ENCODE results near the gene RPS6KB1. TPM values are rescaled to one million over a fixed set of nuclear protein-coding genes. Genes with fewer than 3 reads are reported as not detected.
"Not testable (repeated sequence)": the region's sequence is repeated elsewhere in the genome, so short reads cannot be mapped to it uniquely, and the experiment has no call there.

Gene RPS6KB1
- polyA plus RNA-seq, 3 donors: 7.4 to 12.5 (median 11.1) TPM

GRCh38 chr17:59914274-59914854 is 21.4 kb downstream of the RPS6KB1 start:
- H3K27ac ChIP-seq (ENCODE audit: low read depth, low read length): no peak overlapping the region
- 76 to 82% (median 78%) methylated on average over 1 of the region's 1 CpG for WGBS, 3 donors

DNA sequence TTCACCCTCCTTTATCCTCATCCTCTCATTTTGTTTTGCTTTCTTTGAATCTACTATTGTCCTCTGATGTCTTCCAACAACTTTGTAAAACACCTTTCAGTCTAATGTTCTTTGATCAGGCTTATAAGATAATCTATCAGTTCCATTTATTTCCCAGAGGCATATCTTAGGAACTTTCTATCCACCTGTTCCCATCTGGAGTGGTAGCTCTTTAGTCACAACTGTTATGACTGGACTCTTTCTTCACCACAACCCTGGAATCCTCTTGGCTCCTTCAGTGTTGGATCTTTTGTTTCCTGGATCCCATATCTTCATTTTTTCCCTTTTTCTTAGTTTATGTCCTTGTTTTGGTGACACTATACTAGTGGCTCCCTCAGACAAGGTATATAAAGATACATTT is 23.5 kb downstream of the RPS6KB1 start:
- no peak overlapping the region for H3K27ac ChIP-seq (ENCODE audit: low read depth, low read length)

DNA sequence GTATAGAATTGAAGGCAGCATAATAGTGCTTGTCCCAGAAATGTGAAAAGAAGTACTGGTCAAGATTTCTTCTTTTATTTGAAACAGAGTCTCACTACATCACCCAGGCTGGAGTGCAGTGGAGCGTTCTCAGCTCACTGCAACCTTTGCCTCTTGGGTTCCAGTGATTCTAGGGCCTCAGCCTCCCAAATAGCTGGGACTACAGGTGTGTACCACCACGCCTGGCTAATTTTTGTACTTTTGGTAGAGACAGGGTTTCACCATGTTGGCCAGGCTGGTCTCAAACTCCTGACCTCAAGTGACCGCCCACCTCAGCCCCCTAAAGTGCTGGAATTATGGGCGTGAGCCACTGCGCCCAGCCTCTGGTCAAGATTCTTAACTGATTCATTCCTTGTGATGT is 27.7 kb downstream of the RPS6KB1 start:
- WGBS, 3 donors: 95 to 97% (median 97%) methylated on average over 5 of the region's 5 CpGs
- H3K27ac ChIP-seq (ENCODE audit: low read depth, low read length): not testable (repeated sequence)

DNA sequence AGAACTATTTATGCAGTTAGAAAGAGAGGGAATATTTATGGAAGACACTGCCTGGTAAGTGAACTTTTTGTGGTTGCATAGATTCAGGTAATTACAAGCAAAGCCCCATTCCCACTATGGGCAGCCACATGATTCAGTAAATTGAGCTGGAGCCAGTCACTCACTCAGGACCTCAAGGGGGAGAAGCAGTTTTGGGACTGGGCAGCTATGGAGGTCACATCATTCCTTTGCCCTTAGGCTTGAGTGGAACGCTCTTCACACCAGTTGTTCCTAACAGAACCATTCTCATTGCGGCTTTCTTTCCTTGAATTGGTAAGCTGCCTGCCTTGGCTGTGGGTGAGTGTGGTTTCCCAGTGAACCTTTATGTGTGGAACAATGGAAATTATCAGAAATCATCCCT is 37.2 kb downstream of the RPS6KB1 start:
- WGBS, 3 donors: 95 to 100% (median 96%) methylated on average over 2 of the region's 2 CpGs
- H3K27ac ChIP-seq (ENCODE audit: low read depth, low read length): not testable (repeated sequence)

DNA sequence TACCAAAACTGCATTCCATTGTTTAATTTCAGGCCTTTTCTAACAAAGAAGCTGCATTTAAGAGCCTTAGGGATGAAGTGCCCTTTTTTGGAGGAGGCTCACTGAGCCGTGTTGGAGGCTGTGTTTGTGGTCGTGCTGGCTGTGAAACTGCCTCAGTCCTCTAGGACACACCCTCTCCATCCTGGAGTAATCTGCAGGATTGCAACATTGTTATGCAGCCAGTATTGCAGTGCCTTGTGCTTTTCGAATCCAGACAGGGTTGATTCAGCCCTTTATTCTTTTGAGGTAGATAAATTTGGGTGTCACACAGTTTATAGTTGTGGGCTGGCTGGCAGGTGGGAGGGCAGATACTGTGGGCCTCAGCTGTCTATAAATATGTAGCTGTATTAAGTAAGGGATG is 37.8 kb downstream of the RPS6KB1 start:
- 23 to 69% (median 32%) methylated on average over 3 of the region's 3 CpGs for WGBS, 3 donors
- H3K27ac ChIP-seq (ENCODE audit: low read depth, low read length): not testable (repeated sequence)

GRCh38 chr17:59933317-59933716 is 40.4 kb downstream of the RPS6KB1 start:
- 90 to 96% (median 95%) methylated on average over 1 of the region's 1 CpG for WGBS, 3 donors

GRCh38 chr17:59940697-59941096 is 47.8 kb downstream of the RPS6KB1 start:
- WGBS, 3 donors: 83 to 87% (median 86%) methylated on average over 3 of the region's 3 CpGs
- H3K27ac ChIP-seq (ENCODE audit: low read depth, low read length): not testable (repeated sequence)

More at GRCh38 chr17:59933317-59933716, 40.4 kb downstream of the RPS6KB1 start:
- H3K27ac ChIP-seq (ENCODE audit: low read depth, low read length): not testable (repeated sequence)

GRCh38 chr17:59941131-59941530 is 48.2 kb downstream of the RPS6KB1 start:
- 89 to 92% (median 90%) methylated on average over 1 of the region's 1 CpG for WGBS, 3 donors
- no peak overlapping the region for H3K27ac ChIP-seq (ENCODE audit: low read depth, low read length)

DNA sequence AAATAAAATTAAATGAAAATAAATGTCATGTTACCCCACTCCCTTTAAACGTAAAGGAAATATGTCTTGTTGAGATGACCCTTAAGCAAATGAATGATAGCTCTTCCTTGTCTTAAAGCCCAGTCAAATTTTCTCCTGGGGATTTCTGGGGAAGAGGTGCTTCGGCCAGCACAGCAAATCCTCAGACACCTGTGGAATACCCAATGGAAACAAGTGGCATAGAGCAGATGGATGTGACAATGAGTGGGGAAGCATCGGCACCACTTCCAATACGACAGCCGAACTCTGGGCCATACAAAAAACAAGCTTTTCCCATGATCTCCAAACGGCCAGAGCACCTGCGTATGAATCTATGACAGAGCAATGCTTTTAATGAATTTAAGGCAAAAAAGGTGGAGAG is 53.5 kb downstream of the RPS6KB1 start:
- WGBS, 3 donors: 89 to 91% (median 91%) methylated on average over 7 of the region's 7 CpGs
- H3K27ac ChIP-seq (ENCODE audit: low read depth, low read length): not testable (repeated sequence)

- H3K27ac ChIP-seq (ENCODE audit: low read depth, low read length): not testable (repeated sequence)
- 79 to 88% (median 80%) methylated on average over 4 of the region's 4 CpGs for WGBS, 3 donors
Observed at GRCh38 chr17:59947310-59947709, 54.4 kb downstream of the RPS6KB1 start.

GRCh38 chr17:59950049-59950448 is 57.1 kb downstream of the RPS6KB1 start:
- no peak overlapping the region for H3K27ac ChIP-seq (ENCODE audit: low read depth, low read length)
- WGBS, 3 donors: 67 to 96% (median 94%) methylated on average over 3 of the region's 3 CpGs

GRCh38 chr17:59954856-59955255 is 61.9 kb downstream of the RPS6KB1 start:
- WGBS, 3 donors: 87 to 88% (median 87%) methylated on average over 3 of the region's 3 CpGs
- H3K27ac ChIP-seq (ENCODE audit: low read depth, low read length): no peak overlapping the region

GRCh38 chr17:59959574-59959973 is 66.7 kb downstream of the RPS6KB1 start:
- 98% methylated on average over 8 of the region's 8 CpGs for WGBS, 3 donors
- not testable (repeated sequence) for H3K27ac ChIP-seq (ENCODE audit: low read depth, low read length)

- 89 to 94% (median 92%) methylated on average over 6 of the region's 6 CpGs for whole genome bisulfite sequencing, 3 donors
- no peak overlapping the region for H3K27ac ChIP-seq (ENCODE audit: low read depth, low read length)
Observed at GRCh38 chr17:59962739-59963318, 69.9 kb downstream of the RPS6KB1 start.

GRCh38 chr17:59963738-59964481 is 71.0 kb downstream of the RPS6KB1 start:
- H3K27ac ChIP-seq (ENCODE audit: low read depth, low read length): peak overlapping the region; percentile 74
- 1 to 4% (median 3%) methylated on average over 21 of the region's 21 CpGs for WGBS, 3 donors

DNA sequence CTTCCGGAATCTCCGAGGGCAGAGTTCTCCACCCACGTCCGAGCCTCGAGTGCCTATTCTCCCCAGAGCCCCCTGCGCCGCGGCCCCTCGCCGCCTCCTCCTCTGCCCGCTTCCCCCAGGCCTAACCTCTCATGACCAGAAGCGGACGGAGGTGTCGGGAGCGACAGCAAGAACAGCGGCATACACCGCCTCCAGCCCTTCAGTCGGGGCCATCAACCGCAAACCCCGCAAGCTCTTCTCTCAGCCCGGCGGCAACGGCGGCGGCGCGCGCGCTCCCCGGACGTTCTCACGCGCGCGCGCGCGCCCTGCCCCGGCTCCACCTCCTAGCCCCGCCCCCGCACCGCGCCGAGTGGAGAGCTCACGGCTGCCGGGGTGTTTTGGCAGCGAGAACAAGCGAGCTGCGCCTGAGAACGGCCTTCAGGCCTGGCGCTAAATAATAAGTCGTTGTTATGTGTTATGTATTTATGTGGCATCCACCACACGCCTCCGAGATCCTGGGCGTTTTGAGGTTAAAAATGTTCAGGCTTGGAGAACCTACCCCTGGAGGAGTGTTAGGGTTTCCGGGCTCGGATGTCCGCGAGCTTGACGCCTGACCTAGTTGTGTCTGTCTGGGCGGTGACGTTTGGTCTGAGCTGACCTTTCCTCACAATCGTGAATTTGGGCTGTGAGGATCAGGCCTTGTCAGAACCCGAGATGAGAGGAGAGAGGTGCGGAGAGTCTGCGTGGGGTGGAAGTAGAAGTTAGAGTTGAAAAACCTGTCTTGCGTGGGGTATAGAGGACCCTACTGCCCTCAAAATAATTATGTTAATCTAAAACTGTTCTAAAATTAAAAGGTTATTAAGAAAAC is 71.8 kb downstream of the RPS6KB1 start, which contains the start of gene RNFT1:
RNFT1 (minus strand) TSS at position 259 of the 847 bp plus-strand sequence; CDS start at position 182, 77 bp downstream.
- WGBS, 3 donors: 2 to 3% (median 3%) methylated on average over 63 to 67 of the region's 67 CpGs
- H3K27ac ChIP-seq (ENCODE audit: low read depth, low read length): peak within 1 kb of the TSS; percentile 74

GRCh38 chr17:59971771-59972170 is 78.8 kb downstream of the RPS6KB1 start:
- not testable (repeated sequence) for H3K27ac ChIP-seq (ENCODE audit: low read depth, low read length)
- WGBS, 3 donors: 83 to 92% (median 89%) methylated on average over 2 of the region's 2 CpGs

- WGBS, 3 donors: 98 to 100% (median 100%) methylated on average over 1 of the region's 1 CpG
Observed at GRCh38 chr17:59972778-59973177, 79.9 kb downstream of the RPS6KB1 start.

GRCh38 chr17:59973483-59973882 is 80.6 kb downstream of the RPS6KB1 start:
- WGBS, 3 donors: 88 to 94% (median 91%) methylated on average over 8 of the region's 8 CpGs

More at GRCh38 chr17:59972778-59973177, 79.9 kb downstream of the RPS6KB1 start:
- H3K27ac ChIP-seq (ENCODE audit: low read depth, low read length): no peak overlapping the region

More at GRCh38 chr17:59973483-59973882, 80.6 kb downstream of the RPS6KB1 start:
- H3K27ac ChIP-seq (ENCODE audit: low read depth, low read length): not testable (repeated sequence)
